ENCODE measurements around the gene PBLD. TPM values are rescaled to one million over a fixed set of nuclear protein-coding genes. Genes with fewer than 3 reads are reported as not detected.

Gene PBLD
- 10 to 100 TPM in 1 of 4 donors, 1 to 10 TPM in 2, under 1 TPM in 1; 0.88 to 14.0 (median 7.1) TPM for total RNA-seq

GRCh38 chr10:68332259-68333057 lies at the start of gene PBLD:
Gene PBLD, minus strand, starts transcription at chr10:68332928. Its CDS starts 26,084 bp downstream, at chr10:68306844.
- TF ChIP-seq POLR2A (IDR thresholded peaks at IDR 0.05) (peak; percentile 60 to 69), CTCF (IDR thresholded peaks at IDR 0.05) (peak; percentile 31 to 60 (median 46))
- peak; percentile 65 to 73 for DNase-seq
- peak within 1 kb of the TSS; percentile 99 to 100 for H3K27ac ChIP-seq
- intact Hi-C loops (cut with DNase I; ENCODE audit: low total_unique reads) = no loop called here
- no peaks in the 10 kb centered on the region for H3K9me3 ChIP-seq
- H3K27me3 ChIP-seq = no peaks in the 10 kb centered on the region
- peaks cover 0 to 5% of the 10 kb centered on the region in 2 donors for H3K4me1 ChIP-seq
- H3K4me3 ChIP-seq = peak within 1 kb of the TSS; percentile 97 to 98
- H3K36me3 ChIP-seq = no peaks in the 10 kb centered on the region

- TF ChIP-seq POLR2A (IDR thresholded peaks at IDR 0.05) = no peak
- no peak for TF ChIP-seq CTCF (IDR thresholded peaks at IDR 0.05)
Observed at GRCh38 chr10:68371604-68372003, 38.9 kb upstream of the PBLD start.

GRCh38 chr10:68367121-68367520 lies 34.4 kb upstream of the PBLD start:
- no peak for TF ChIP-seq POLR2A (IDR thresholded peaks at IDR 0.05)
- TF ChIP-seq CTCF (IDR thresholded peaks at IDR 0.05) = no peak
- Histone ChIP-seq H3K27me3 (no peaks in the 10 kb centered on the region), H3K4me1 (no peaks in the 10 kb centered on the region), H3K27ac (no peak overlapping the region), H3K4me3 (no peak overlapping the region), H3K36me3 (no peaks in the 10 kb centered on the region), H3K9me3 (no peaks in the 10 kb centered on the region)
- intact Hi-C loops (cut with DNase I; ENCODE audit: low total_unique reads) = no loop called here
- DNase-seq = no peak

More at GRCh38 chr10:68371604-68372003, 38.9 kb upstream of the PBLD start:
- H3K36me3 ChIP-seq = no peaks in the 10 kb centered on the region
- no peaks in the 10 kb centered on the region for H3K27me3 ChIP-seq
- intact Hi-C loops (cut with DNase I; ENCODE audit: low total_unique reads) = no loop called here
- H3K4me1 ChIP-seq = no peaks in the 10 kb centered on the region
- no peak overlapping the region for H3K4me3 ChIP-seq
- no peaks in the 10 kb centered on the region for H3K9me3 ChIP-seq
- no peak overlapping the region for H3K27ac ChIP-seq
- no peak for DNase-seq

GRCh38 chr10:68366600-68366999 lies 33.9 kb upstream of the PBLD start:
- Histone ChIP-seq H3K27me3 (no peaks in the 10 kb centered on the region), H3K27ac (no peak overlapping the region), H3K9me3 (no peaks in the 10 kb centered on the region), H3K4me1 (no peaks in the 10 kb centered on the region), H3K36me3 (no peaks in the 10 kb centered on the region), H3K4me3 (no peak overlapping the region)
- intact Hi-C loops (cut with DNase I; ENCODE audit: low total_unique reads) = no loop called here
- no peak for TF ChIP-seq CTCF (IDR thresholded peaks at IDR 0.05)
- TF ChIP-seq POLR2A (IDR thresholded peaks at IDR 0.05) = no peak
- DNase-seq = no peak

- Histone ChIP-seq H3K27ac (no peak overlapping the region), H3K27me3 (no peaks in the 10 kb centered on the region), H3K9me3 (no peaks in the 10 kb centered on the region), H3K4me3 (no peak overlapping the region), H3K36me3 (no peaks in the 10 kb centered on the region), H3K4me1 (no peaks in the 10 kb centered on the region)
- DNase-seq = no peak
- intact Hi-C loops (cut with DNase I; ENCODE audit: low total_unique reads) = no loop called here
- TF ChIP-seq CTCF (IDR thresholded peaks at IDR 0.05) (no peak), POLR2A (IDR thresholded peaks at IDR 0.05) (no peak)
Observed at GRCh38 chr10:68365611-68366010, 32.9 kb upstream of the PBLD start.
